Cardiac fibroblast (primary cell): Measurements from ENCODE around the gene PCDH11Y.
"Not testable (repeated sequence)": the region's sequence is repeated elsewhere in the genome, so short reads cannot be mapped to it uniquely, and the experiment has no call there.

Experiments
- DNase-seq, 2 donors: peaks; one replicate each; pipeline versions ENCODE4 v3.0.0 to v3.0.0-alpha.2; 2010; ENCODE audit warnings: low read depth in 2 of 2
- H3K4me3 ChIP-seq, 2 donors: replicated peaks in 1 of 2; 1 replicate in 1 of 2; 2 replicates in 1 of 2; pipeline ENCODE4 v1.5.1; 2011; ENCODE audit warnings: low read depth in 2 of 2, low read length in 2 of 2, mild to moderate bottlenecking in 2 of 2, moderate library complexity in 1 of 2

PCDH11Y gene

GRCh38 chrY:5000057-5000456 is at the start of gene PCDH11Y:
Gene PCDH11Y, plus strand, starts transcription at chrY:5000296. Its CDS starts 56,804 bp downstream, at chrY:5057100.
- not testable (repeated sequence) for DNase-seq, H3K4me3 ChIP-seq

- not testable (repeated sequence) for H3K4me3 ChIP-seq, DNase-seq
These were observed 32.2 kb upstream of the PCDH11Y start for GRCh38 chrY:4967894-4968293.

GRCh38 chrY:4991743-4992400 is 8.2 kb upstream of the PCDH11Y start:
- not testable (repeated sequence) for H3K4me3 ChIP-seq, DNase-seq

GRCh38 chrY:4994892-4995291 is 5.2 kb upstream of the PCDH11Y start:
- not testable (repeated sequence) for H3K4me3 ChIP-seq, DNase-seq

- not testable (repeated sequence) for DNase-seq, H3K4me3 ChIP-seq
These were observed 2.5 kb downstream of the PCDH11Y start for GRCh38 chrY:5002476-5003184.

- not testable (repeated sequence) for DNase-seq
These were observed 39.0 kb downstream of the PCDH11Y start for GRCh38 chrY:5038972-5039523.

GRCh38 chrY:5083017-5083416 is 82.9 kb downstream of the PCDH11Y start:
- not testable (repeated sequence) for DNase-seq, H3K4me3 ChIP-seq

More at GRCh38 chrY:5038972-5039523, 39.0 kb downstream of the PCDH11Y start:
- not testable (repeated sequence) for H3K4me3 ChIP-seq

GRCh38 chrY:5182998-5183397 is 182.9 kb downstream of the PCDH11Y start:
- DNase-seq, H3K4me3 ChIP-seq: not testable (repeated sequence)

GRCh38 chrY:5215116-5215515 is 215.0 kb downstream of the PCDH11Y start:
- DNase-seq, H3K4me3 ChIP-seq: not testable (repeated sequence)

- not testable (repeated sequence) for H3K4me3 ChIP-seq, DNase-seq
These were observed 324.8 kb downstream of the PCDH11Y start for GRCh38 chrY:5324931-5325330.

- DNase-seq: not testable (repeated sequence)
These were observed 342.1 kb downstream of the PCDH11Y start for GRCh38 chrY:5342220-5342619.

GRCh38 chrY:5543705-5544104 is 543.6 kb downstream of the PCDH11Y start:
- not testable (repeated sequence) for DNase-seq, H3K4me3 ChIP-seq

More at GRCh38 chrY:5342220-5342619, 342.1 kb downstream of the PCDH11Y start:
- H3K4me3 ChIP-seq: not testable (repeated sequence)

- not testable (repeated sequence) for H3K4me3 ChIP-seq, DNase-seq
These were observed 638.5 kb downstream of the PCDH11Y start for GRCh38 chrY:5638589-5638988.

GRCh38 chrY:5679265-5679664 is 679.2 kb downstream of the PCDH11Y start:
- H3K4me3 ChIP-seq, DNase-seq: not testable (repeated sequence)

- DNase-seq, H3K4me3 ChIP-seq: not testable (repeated sequence)
These were observed 708.6 kb downstream of the PCDH11Y start for GRCh38 chrY:5708727-5709126.

GRCh38 chrY:5709788-5710381 is 709.8 kb downstream of the PCDH11Y start:
- H3K4me3 ChIP-seq: not testable (repeated sequence)

GRCh38 chrY:5761403-5761802 is 761.3 kb downstream of the PCDH11Y start:
- not testable (repeated sequence) for DNase-seq, H3K4me3 ChIP-seq

More at GRCh38 chrY:5709788-5710381, 709.8 kb downstream of the PCDH11Y start:
- not testable (repeated sequence) for DNase-seq

GRCh38 chrY:5776485-5776884 is 776.4 kb downstream of the PCDH11Y start:
- DNase-seq, H3K4me3 ChIP-seq: not testable (repeated sequence)
